ENCODE measurements around the gene IGFBP4.

IGFBP4 gene

GRCh38 chr17:40415390-40415789 is 27.9 kb upstream of the IGFBP4 start:
- Histone ChIP-seq H3K9me3 (ENCODE audit: low read depth, low read length) (no peaks in the 10 kb centered on the region), H3K9ac (ENCODE audit: insufficient read length) (peak overlapping the region; percentile 93), H3K27ac (peak overlapping the region; percentile 35; the same call in 1 of the 2 replicates), H3K36me3 (ENCODE audit: insufficient read depth, low read length) (peaks cover 64% of the 10 kb centered on the region), H3K4me3 (peak overlapping the region; percentile 88)
- DNase-seq (ENCODE audit: low read depth, low spot score): peak; percentile 34
- TF ChIP-seq FOXP2 (optimal IDR thresholded peaks at IDR 0.05; ENCODE audit: control extremely low read depth, extremely low read length, insufficient read depth) (no peak), EZH2 (IDR thresholded peaks at IDR 0.05) (no peak), POLR2AphosphoS5 (IDR thresholded peaks at IDR 0.05; ENCODE audit: borderline replicate concordance, low read depth, low read length) (no peak)

GRCh38 chr17:40416671-40417070 is 26.6 kb upstream of the IGFBP4 start:
- peak overlapping the region; percentile 88 for H3K4me3 ChIP-seq
- H3K9ac ChIP-seq (ENCODE audit: insufficient read length): peak overlapping the region; percentile 93
- H3K36me3 ChIP-seq (ENCODE audit: insufficient read depth, low read length): peaks cover 51% of the 10 kb centered on the region
- peak overlapping the region; percentile 84; the same call in 1 of the 2 replicates for H3K27ac ChIP-seq
- no peaks in the 10 kb centered on the region for H3K9me3 ChIP-seq (ENCODE audit: low read depth, low read length)
- DNase-seq (ENCODE audit: low read depth, low spot score): no peak
- TF ChIP-seq EZH2 (IDR thresholded peaks at IDR 0.05): no peak
- TF ChIP-seq POLR2AphosphoS5 (IDR thresholded peaks at IDR 0.05; ENCODE audit: borderline replicate concordance, low read depth, low read length): no peak
- TF ChIP-seq FOXP2 (optimal IDR thresholded peaks at IDR 0.05; ENCODE audit: control extremely low read depth, extremely low read length, insufficient read depth): no peak

- Histone ChIP-seq H3K4me3 (peak overlapping the region; percentile 88), H3K27ac (peak overlapping the region; percentile 84), H3K36me3 (ENCODE audit: insufficient read depth, low read length) (peaks cover 45% of the 10 kb centered on the region), H3K9ac (ENCODE audit: insufficient read length) (peak overlapping the region; percentile 93), H3K9me3 (ENCODE audit: low read depth, low read length) (no peaks in the 10 kb centered on the region)
- TF ChIP-seq POLR2AphosphoS5 (IDR thresholded peaks at IDR 0.05; ENCODE audit: borderline replicate concordance, low read depth, low read length): no peak
- TF ChIP-seq FOXP2 (optimal IDR thresholded peaks at IDR 0.05; ENCODE audit: control extremely low read depth, extremely low read length, insufficient read depth): no peak
- TF ChIP-seq EZH2 (IDR thresholded peaks at IDR 0.05): no peak
- DNase-seq (ENCODE audit: low read depth, low spot score): no peak
Measured at GRCh38 chr17:40417258-40417608, 26.0 kb upstream of the IGFBP4 start.

GRCh38 chr17:40417609-40418427 is 25.4 kb upstream of the IGFBP4 start, which contains the start of gene TOP2A:
TOP2A (minus strand) TSS chr17:40417896; CDS start chr17:40417791, 105 bp downstream.
- H3K9ac ChIP-seq (ENCODE audit: insufficient read length): peak within 1 kb of the TSS; percentile 93
- no peaks in the 10 kb centered on the region for H3K9me3 ChIP-seq (ENCODE audit: low read depth, low read length)
- TF ChIP-seq EZH2 (IDR thresholded peaks at IDR 0.05) (no peak), POLR2AphosphoS5 (IDR thresholded peaks at IDR 0.05; ENCODE audit: borderline replicate concordance, low read depth, low read length) (peak; percentile 89)
- H3K36me3 ChIP-seq (ENCODE audit: insufficient read depth, low read length): peaks cover 39% of the 10 kb centered on the region
- peak within 1 kb of the TSS; percentile 93 for H3K27ac ChIP-seq
- peak within 1 kb of the TSS; percentile 88 for H3K4me3 ChIP-seq
- DNase-seq (ENCODE audit: low read depth, low spot score): peak; percentile 100

- no peaks in the 10 kb centered on the region for H3K9me3 ChIP-seq (ENCODE audit: low read depth, low read length)
- TF ChIP-seq POLR2AphosphoS5 (IDR thresholded peaks at IDR 0.05; ENCODE audit: borderline replicate concordance, low read depth, low read length) (no peak), FOXP2 (optimal IDR thresholded peaks at IDR 0.05; ENCODE audit: control extremely low read depth, extremely low read length, insufficient read depth) (no peak), EZH2 (IDR thresholded peaks at IDR 0.05) (no peak)
- peaks cover 34% of the 10 kb centered on the region for H3K36me3 ChIP-seq (ENCODE audit: insufficient read depth, low read length)
- H3K4me3 ChIP-seq: peak overlapping the region; percentile 88
- H3K27ac ChIP-seq: peak overlapping the region; percentile 93
- DNase-seq (ENCODE audit: low read depth, low spot score): no peak
- peak overlapping the region; percentile 79 for H3K9ac ChIP-seq (ENCODE audit: insufficient read length)
Measured at GRCh38 chr17:40418428-40418706, 24.9 kb upstream of the IGFBP4 start.

- no peak for TF ChIP-seq EZH2 (IDR thresholded peaks at IDR 0.05)
- no peak for TF ChIP-seq FOXP2 (optimal IDR thresholded peaks at IDR 0.05; ENCODE audit: control extremely low read depth, extremely low read length, insufficient read depth)
- peaks cover 20% of the 10 kb centered on the region for H3K36me3 ChIP-seq (ENCODE audit: insufficient read depth, low read length)
- no peak for DNase-seq (ENCODE audit: low read depth, low spot score)
- H3K9me3 ChIP-seq (ENCODE audit: low read depth, low read length): no peaks in the 10 kb centered on the region
- H3K4me3 ChIP-seq: no peak overlapping the region
- H3K27ac ChIP-seq: peak overlapping the region; percentile 4
- H3K9ac ChIP-seq (ENCODE audit: insufficient read length): no peak overlapping the region
Measured at GRCh38 chr17:40419559-40420331, 23.5 kb upstream of the IGFBP4 start.

- TF ChIP-seq FOXP2 (optimal IDR thresholded peaks at IDR 0.05; ENCODE audit: control extremely low read depth, extremely low read length, insufficient read depth) (no peak), EZH2 (IDR thresholded peaks at IDR 0.05) (no peak), POLR2AphosphoS5 (IDR thresholded peaks at IDR 0.05; ENCODE audit: borderline replicate concordance, low read depth, low read length) (no peak)
- H3K27ac ChIP-seq: peak overlapping the region; percentile 70
Measured at GRCh38 chr17:40422990-40423633, 20.1 kb upstream of the IGFBP4 start.

GRCh38 chr17:40425741-40426140 is 17.5 kb upstream of the IGFBP4 start:
- DNase-seq (ENCODE audit: low read depth, low spot score): no peak
- Histone ChIP-seq H3K9me3 (ENCODE audit: low read depth, low read length) (no peaks in the 10 kb centered on the region), H3K36me3 (ENCODE audit: insufficient read depth, low read length) (no peaks in the 10 kb centered on the region), H3K4me3 (no peak overlapping the region), H3K9ac (ENCODE audit: insufficient read length) (no peak overlapping the region), H3K27ac (peak overlapping the region; percentile 74)
- no peak for TF ChIP-seq POLR2AphosphoS5 (IDR thresholded peaks at IDR 0.05; ENCODE audit: borderline replicate concordance, low read depth, low read length)
- no peak for TF ChIP-seq FOXP2 (optimal IDR thresholded peaks at IDR 0.05; ENCODE audit: control extremely low read depth, extremely low read length, insufficient read depth)
- TF ChIP-seq EZH2 (IDR thresholded peaks at IDR 0.05): no peak

More at GRCh38 chr17:40422990-40423633, 20.1 kb upstream of the IGFBP4 start:
- Histone ChIP-seq H3K36me3 (ENCODE audit: insufficient read depth, low read length) (no peaks in the 10 kb centered on the region), H3K4me3 (no peak overlapping the region), H3K9me3 (ENCODE audit: low read depth, low read length) (no peaks in the 10 kb centered on the region), H3K9ac (ENCODE audit: insufficient read length) (no peak overlapping the region)
- DNase-seq (ENCODE audit: low read depth, low spot score): no peak
